ENCODE data around the gene SPEF1. TPM values are rescaled to one million over a fixed set of nuclear protein-coding genes. Genes with fewer than 3 reads are reported as not detected.

The SPEF1 gene
- total RNA-seq, 1 experiment from 2014 or later: not detected

DNA sequence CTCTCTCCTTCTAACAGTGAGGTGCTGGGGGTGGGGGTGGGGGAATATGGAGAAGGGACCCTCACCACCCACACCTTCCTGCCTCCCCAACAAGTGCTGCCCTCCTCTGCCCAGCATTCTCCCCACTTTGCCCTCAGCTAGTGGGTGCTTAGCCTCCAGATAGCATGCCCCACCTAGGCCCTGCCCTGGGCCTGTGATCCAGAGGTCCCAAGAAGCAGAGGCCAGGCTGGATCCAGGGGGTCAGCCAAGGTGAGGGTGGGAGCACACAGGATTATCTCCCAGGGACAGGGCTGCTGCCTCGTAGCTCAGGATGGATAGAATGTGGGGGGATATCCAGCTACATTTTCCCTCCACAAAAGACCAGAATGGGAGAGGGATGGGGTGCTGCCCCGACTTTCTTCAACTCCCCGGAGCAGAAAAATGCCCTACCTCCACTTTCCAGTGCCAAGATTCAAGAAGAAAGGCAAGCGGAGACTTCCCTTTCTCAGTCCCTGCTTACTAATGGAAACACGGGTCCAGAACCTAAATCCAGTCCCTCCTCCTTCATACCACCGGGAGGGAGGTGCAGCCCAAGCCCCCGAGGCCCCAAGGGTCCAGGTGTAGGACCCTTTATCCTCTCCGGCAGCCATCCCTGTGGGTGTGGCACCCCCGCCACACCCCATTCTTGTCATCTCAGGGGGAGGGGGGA, 14.7 kb downstream of the SPEF1 start:
- no peak for DNase-seq (ENCODE audit: low spot score)

DNA sequence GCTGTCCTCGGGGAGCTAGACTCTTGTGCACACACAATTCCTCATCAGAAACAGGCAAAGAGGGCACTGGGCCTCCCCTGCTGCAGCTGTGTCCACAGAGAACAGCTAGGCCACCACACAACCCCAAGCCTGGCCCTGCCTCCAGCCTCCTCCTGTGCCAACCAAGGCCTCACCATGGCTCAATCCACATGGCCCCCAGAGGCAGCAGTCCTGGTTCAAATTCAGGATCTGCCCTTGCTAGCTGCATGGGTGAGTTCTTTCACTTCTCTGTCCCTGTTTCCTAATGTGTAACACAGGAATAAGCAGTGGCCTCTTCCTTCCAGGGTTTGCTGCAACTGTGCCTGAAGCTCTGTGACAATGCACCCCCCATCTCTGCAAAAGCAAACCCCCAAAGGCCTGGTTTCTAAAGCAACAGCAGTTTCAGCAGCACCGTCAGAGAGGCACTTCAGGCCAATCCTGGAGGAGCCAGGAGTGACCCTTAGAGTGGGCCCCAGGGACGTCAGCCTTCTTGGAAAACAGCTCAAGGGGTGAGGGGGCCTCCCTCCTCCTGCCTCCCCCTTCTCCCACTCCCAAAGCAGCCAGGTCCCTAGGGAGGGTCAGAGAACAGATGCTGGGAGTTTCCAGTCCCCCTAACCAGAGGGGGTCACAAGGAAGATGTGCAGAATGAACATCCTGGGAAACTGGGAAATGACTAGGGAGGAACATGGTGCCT, 15.9 kb downstream of the SPEF1 start:
- no peak for DNase-seq (ENCODE audit: low spot score)

DNA sequence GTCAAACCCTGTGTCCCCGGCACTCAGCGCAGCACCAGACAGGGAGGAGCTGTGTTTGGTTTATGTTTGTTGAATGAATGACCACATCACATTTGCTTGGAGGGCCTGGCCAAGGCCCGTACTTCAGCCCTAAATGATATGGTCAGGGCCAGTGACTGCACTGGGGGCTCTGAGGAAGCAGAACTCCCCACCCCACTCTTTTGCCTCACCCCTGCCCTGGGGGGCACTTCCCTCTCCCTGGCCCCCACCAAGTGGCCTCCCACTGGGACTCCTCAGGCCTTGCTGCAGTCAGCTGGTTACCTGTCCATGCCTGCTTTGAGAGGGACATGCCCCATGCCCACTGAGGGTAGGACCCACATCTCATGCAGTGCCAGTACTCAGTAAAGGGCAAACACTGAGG, 16.6 kb downstream of the SPEF1 start:
- no peak for DNase-seq (ENCODE audit: low spot score)

DNA sequence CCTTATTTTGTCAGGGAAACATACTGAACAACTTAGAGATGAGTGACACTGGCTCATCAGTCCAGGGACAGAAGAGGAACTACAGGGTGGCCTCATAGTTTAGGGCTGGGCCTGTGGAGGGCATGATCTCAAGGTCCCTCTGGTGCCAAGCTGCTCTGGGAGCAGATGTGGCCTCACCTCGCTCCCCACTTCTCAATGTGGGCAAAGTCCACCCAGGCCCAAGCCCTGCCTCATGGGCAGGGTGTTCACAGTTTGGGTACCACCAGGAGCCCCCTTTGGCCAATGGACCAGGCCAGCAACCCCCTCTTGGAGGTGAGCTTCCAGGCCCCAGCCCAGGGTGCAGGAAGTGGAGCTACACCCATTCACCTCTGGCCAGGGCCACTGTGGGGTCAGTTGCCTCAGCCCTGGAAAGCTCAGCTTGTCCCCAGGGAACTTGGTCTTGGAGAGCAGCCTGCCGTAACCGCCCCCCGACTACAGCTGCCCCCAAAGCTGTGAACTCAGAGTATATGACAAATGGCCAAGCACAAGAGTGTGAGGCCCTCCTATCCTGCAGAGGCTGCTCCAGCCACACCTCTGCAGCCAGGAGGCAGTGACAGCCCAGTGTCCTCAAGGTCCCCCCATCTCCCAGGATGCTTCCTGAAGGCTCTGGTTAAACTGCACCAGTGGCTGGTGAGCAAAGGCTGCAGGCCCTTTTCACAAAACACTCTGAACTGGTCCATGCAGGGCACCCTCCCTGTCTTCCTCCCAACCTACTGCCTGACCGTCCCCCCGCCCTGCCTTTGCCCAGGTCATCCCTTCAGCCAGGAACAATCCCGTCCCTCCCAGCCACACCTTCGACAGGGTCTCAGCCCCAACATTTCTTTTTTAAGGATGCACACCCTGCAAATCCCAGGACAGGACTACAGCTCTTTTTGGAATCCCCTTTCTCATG, 17.3 kb downstream of the SPEF1 start:
- DNase-seq (ENCODE audit: low spot score): no peak

DNA sequence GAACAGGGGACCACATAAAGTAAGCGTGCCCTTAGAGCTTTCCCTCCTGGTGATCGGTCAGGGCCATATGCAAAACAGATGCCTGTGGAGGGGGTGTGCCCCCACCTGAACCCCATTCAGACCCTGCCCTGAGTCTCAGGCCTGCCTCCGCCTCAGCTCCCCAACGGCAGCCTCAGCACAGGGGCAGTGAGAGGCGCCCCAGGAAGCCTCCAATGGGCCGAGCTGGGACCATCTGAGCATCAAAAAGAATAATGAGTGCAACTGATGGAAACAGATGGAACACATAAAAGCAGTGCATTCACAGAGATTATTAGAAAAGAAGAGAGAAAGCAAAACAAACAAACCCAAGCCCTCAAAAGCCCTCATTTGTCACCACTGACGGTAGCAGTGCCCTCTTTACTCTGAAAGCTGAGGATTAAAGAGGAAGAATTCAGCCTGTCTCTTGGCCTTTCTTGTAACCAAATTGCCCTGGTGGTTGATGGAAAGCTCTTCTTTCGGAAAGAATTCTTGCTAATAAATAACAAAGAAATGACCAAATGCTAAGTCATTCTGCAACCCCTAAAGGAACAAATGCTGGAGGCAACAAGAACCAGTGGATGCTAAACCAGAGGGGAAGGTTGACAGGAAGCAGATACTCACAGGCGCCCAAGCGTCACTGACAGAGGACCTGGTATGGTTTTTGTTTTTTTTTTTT, 20.4 kb downstream of the SPEF1 start:
- DNase-seq (ENCODE audit: low spot score): no peak

DNA sequence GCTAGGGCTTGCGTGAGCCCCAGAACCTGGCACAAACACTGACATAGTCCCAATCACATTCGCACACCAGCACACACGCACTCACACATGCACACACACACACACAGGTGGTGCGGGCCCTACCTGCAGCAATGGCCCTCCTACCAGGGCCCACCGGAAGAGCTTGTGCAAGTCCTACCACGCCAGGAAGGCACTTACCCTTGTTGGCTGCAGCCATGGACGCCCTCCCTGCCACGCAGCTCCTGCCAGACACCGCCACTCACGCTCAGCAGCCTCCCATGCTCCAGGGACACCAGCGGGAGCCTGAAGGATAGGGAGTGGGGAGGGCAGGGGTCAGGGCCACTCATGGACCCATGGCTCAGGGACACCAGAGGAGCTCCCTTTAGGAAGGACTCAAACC, 21.4 kb downstream of the SPEF1 start:
- DNase-seq (ENCODE audit: low spot score): no peak

DNA sequence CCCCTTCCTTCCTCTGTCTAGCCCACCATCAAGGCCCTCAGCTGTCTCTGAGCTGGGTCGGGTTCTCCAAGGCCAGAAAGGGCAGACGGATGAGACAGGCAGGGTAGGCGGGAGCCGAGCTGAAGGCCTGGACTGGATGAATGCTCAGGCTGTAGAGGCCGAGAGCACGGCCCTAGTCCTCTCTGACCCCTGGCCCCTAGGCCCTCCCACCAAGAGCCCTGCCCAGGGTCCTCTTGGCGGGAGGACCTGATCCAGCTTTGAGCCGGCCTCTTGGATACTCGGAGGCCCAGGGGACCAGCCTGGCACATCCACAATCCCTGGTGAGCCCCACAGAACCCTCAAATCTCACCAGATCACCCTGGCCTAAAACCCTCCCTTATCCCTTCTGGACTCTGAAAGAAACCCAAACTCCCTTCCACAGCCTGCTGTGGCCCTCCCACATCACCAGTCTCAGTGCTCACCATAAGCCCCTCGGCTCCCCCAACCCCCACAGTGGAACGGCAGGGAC, 21.9 kb downstream of the SPEF1 start:
- DNase-seq (ENCODE audit: low spot score): no peak

DNA sequence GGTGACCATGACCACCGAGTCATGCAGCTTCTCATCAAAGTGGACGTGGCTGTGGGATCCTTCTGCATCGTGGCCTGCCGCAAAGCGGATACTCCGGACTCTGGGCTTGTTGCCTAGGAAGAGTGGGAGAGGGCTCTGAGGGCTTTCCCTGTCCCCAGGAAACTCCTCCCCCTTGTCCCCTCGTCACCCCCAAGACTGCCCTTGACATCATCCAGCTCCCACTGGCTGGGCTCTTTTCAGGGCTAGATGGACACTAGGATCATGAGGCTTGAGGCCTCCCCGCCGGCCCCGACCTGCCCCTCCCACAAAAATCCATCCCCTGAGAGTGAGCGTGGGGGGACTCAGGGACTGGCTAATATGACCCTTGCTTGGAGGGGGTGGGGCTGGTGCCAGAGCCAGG, 22.7 kb downstream of the SPEF1 start:
- no peak for DNase-seq (ENCODE audit: low spot score)

DNA sequence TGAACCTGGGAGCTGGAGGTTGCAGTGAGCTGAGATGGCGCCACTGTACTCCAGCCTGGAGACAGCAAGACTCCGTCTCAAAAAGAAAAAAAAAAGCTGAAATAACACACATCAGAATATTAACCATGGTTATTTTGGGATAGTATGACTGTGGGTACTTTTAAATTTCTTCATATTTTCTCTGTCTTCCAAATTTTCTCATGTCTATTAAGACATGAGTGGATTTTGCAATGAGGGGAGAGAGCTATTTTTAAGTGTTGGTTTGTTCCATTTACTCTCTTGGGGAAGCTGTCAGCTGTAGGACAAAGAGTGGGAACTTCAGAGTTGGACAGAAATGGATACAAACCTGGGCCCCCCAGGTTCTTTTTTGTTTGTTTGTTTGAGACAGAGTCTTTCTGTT, 24.0 kb downstream of the SPEF1 start:
- DNase-seq (ENCODE audit: low spot score): no peak

DNA sequence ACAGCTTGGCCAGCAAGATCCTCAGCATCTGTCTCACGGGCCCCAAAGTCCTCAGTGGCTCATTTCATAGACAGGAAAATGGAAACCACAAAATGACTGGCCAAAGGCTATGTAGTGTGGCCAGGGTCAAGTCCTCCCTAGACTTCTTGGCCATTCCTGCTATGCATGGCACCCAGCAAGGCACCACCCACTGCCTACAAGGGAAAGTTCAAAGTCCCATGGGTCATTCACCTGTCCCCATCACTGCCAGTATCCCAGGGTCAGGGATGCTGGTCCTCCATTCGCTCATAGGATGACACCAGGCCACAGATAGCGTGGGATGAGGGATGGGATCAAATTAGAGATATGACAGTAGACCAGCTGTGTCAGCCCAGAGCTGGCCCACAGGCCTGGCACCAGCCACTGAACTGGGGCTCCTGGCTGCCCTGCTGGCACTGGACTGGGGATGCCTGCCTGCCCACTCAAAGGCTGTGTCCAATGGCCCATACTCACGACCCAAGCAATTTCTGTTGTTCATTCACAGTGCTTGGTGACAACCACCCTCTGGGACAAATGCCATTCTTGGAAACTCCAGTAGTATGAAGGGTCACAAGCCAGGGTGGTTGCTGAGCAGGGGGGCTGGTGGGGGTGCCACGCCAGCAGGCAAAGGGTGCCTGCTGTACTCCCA, 25.3 kb downstream of the SPEF1 start:
- DNase-seq (ENCODE audit: low spot score): no peak

DNA sequence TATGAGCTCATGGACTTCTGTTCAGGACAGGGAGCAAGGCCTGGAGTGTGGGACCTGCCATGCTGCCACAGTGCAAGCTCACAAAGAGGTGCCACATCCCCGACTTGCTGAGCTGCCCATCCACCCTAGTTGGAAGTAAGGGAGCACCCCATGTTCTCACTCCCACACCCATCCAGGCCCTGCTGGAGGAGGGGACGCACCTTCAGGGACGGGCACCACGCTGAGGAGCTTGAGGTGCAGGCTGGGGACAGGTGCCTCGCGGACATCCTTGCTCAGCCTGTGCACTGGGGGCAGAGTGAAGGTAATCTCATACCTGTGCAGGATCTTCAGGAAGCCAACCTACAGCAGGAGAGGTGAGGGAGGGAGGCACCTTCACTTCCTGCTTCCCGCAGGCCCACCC, 26.0 kb downstream of the SPEF1 start:
- DNase-seq (ENCODE audit: low spot score): no peak

DNA sequence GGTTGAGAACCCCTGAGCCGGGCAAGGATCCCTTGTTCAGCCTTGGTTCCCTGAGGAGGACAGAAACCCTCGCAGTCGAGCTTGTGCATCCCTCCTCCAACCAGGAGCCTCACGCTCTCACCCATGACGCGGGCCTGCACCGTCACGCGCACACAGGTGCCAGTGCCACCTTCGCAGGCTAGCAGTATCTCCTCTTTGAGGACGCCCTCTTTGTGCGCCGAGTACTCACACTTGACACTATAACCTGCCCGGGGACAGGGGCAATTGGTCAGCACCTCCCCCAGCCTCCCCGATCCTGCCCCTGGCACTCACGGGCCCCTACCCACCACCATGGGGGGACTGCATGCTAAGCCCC, 27.0 kb downstream of the SPEF1 start:
- no peak for DNase-seq (ENCODE audit: low spot score)

DNA sequence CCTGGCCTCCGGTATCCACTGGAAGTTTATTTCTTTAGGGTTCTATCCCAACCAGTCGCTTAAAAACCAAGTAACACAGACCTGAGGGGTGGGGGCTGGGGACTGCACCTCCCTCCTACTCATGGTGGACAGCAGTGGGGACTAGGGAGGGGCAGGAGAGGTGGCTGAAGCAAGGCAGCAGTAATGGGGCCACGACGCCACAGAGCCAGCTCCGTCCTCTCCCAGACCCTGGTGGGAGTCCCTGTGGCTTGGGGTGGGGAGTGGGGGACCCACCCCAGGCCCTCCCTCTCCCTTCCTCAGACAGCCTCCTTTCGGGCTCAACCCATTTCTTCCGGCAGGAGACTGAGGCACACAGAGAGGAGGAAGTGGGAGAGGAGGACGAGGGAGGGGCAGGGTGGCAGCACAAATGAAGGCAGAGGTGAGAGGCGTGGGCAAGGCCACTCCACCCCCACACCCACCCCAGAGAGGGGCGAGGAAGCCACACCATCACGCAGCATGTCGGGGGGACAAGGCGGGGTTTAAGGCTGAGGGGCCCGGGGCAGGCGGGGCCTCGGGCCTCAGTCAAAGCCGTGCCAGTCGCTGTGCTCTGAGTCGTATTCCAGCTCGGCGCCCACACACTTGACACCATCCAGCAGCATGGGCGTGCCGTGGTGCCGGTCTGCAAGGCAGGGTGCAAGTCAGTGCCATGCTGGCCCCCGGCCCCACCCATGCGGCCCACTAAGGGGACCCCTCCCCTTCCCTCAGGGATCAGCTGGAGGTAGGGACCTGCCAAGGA, 27.6 kb downstream of the SPEF1 start:
- DNase-seq (ENCODE audit: low spot score): no peak

DNA sequence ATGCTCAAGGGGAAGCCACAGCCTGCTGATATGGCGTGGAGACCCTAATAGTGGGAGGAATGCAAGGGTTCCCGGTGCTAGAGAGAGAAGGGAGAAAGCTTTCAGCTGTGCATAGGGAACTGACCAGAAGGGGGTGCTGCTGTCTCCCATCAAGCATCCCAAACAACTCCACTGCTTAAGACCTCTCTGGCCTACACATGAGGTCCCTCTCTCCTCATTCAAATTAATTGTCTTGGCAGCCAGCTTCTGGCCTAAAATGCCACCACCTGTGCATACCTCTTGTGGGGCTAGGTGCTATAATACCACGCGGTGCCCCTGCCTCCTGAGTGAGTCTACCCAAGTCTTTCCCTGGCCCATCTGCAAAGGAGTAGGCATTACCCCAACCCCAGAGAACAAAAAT, 28.1 kb downstream of the SPEF1 start:
- DNase-seq (ENCODE audit: low spot score): peak; percentile 49

DNA sequence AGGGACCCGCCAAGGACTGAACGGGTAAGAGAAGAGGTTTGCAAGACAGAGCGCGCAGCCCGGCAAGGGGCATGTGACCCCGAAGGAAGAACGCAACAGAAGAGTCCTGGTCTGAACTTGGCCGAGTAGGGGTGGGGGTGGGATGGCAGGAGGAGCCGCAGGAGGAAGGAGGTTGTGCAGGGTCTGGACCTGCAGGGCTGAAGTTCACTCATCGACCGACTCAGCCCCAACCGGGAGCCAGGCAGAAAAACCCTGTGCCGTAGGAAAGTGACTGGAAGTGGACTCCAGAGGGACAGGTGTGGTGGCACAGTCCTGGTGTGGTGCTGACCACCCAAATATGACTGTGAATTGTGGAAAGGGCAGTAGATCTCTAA, 28.9 kb downstream of the SPEF1 start:
- DNase-seq (ENCODE audit: low spot score): no peak

DNA sequence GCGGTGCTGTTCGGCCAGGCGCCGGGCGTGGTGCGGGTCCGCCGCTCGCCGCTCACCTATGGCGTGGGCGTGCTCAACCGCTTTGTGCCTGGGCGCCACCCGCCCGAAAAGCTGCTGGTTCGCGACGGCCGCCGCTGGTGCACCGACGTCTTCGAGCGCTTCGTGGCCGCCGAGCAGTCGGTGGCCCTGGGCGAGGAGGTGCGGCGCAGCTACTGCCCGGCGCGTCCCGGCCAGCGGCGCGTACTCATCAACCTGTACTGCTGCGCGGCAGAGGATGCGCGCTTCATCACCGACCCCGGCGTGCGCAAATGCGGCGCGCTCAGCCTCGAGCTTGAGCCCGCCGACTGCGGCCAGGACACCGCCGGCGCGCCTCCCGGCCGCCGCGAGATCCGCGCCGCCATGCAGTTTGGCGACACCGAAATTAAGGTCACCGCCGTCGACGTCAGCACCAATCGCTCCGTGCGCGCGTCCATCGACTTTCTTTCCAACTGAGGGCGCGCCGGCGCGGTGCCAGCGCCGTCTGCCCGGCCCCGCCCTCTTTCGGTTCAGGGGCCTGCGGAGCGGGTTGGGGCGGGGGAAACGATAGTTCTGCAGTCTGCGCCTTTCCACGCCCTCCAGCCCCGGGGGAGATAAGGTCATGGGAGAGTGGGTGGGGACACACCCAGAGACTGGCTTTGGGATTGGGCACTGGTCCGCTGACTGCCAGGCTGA, 29.4 kb downstream of the SPEF1 start:
- no peak for DNase-seq (ENCODE audit: low spot score)

DNA sequence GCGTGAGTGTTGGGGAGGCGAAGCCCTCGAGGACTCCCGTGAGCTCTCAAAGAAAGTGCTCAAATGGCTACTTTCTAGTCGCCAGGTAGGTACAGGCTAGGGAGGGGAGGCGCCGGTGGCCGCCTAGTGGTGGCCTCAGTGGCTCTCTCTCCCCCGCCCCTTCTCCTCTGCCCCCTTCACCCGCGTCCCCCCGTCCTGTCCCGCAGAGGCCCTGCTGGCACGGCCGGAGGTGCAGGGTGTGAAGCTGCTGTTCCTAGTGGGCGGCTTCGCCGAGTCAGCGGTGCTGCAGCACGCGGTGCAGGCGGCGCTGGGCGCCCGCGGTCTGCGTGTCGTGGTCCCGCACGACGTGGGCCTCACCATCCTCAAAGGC, 30.0 kb downstream of the SPEF1 start:
- DNase-seq (ENCODE audit: low spot score): no peak

DNA sequence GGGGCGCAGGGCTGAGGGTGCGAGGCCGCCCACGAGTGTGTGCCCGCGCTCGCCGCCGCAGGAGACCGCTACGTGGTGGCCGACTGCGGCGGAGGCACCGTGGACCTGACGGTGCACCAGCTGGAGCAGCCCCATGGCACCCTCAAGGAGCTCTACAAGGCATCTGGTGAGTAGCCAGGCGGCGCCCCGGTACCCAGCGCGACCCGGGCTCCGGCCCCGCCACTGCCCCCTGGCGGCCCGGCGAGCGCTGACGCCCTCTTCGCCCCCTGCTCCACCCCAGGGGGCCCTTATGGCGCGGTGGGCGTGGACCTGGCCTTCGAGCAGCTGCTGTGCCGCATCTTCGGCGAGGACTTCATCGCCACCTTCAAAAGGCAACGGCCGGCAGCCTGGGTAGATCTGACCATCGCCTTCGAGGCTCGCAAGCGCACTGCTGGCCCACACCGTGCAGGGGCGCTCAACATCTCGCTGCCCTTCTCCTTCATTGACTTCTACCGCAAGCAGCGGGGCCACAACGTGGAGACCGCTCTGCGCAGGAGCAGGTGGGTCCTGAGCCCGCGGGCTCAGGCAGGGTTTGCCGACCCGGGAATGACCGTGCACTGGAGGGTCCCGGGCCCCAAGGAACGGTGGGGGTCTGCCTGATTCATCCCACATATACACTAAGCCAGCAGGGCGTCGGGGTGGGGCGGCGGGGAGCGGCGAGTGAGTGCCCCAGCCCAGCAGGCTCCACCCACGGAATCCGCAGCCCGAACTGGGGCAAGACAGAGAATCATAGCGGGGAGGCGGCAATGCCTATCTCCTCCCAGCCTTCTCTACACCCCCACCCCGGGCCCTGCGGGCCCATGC, 31.3 kb downstream of the SPEF1 start:
- DNase-seq (ENCODE audit: low spot score): no peak

DNA sequence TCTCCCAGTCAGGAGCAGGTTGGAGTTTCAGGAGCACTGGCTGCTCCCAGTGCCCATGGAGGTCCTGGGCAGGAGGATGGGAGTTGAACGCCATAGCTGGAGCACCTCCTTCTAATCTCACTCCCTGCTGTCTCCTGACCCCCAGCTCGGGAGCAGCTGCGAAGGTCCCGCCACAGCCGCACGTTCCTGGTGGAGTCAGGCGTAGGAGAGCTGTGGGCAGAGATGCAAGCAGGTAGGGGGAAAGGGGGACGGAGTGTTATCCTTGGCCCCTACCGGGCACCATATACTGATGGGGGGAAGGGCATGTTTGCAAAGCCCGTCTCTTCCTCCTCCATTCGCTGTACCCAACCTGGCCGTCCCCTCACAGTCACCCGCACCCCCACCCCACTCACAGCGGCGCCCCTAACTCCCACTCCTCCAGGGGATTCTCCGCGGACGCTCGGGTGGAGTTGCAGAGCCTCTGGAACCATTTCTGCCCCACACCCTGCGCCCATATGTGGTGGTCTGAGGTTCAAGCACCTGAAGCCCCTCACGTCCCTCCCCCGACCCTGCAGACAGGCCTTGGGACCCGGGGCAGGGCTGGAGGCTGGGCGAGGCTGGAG, 32.1 kb downstream of the SPEF1 start:
- DNase-seq (ENCODE audit: low spot score): no peak
